Natural killer cell (primary cell): ENCODE results near the gene QSOX1. TPM values are rescaled to one million over a fixed set of nuclear protein-coding genes. Genes with fewer than 3 reads are reported as not detected.

ENCODE experiments used
- ATAC-seq, 3 donors: fragments of 150-1000 bp in 2 of 3; fragments of 200-7000 bp in 1 of 3; cut with Tn5 transposase; 1 replicate in 1 of 3; 2 replicates in 2 of 3; pipeline ENCODE4 v1.10.0; 2021; ENCODE audit warnings: mild to moderate bottlenecking in 2 of 3, moderate library complexity in 2 of 3
- DNase-seq, 2 donors: peaks; one replicate each; pipeline versions ENCODE4 v3.0.0 to v3.0.0-alpha.2; 2013 to 2021; ENCODE audit warnings: mixed read lengths in 1 of 2
- H3K27ac ChIP-seq: one replicate; pipeline ENCODE4 v1.5.1; 2013; ENCODE audit warnings: mild to moderate bottlenecking, low read length
- H3K27me3 ChIP-seq: one replicate; pipeline ENCODE4 v1.6.1; 2013; ENCODE audit warnings: low read length; ENCODE audit not compliant: control insufficient read depth, insufficient read depth
- H3K36me3 ChIP-seq: one replicate; pipeline ENCODE4 v1.6.1; 2013; ENCODE audit warnings: low read length; ENCODE audit not compliant: control insufficient read depth, insufficient read depth
- H3K4me1 ChIP-seq: one replicate; pipeline ENCODE4 v1.6.1; 2013; ENCODE audit warnings: low read length; ENCODE audit not compliant: control insufficient read depth, insufficient read depth
- H3K4me3 ChIP-seq: one replicate; pipeline ENCODE4 v1.5.1; 2013; ENCODE audit warnings: low read length
- H3K9me3 ChIP-seq: one replicate; pipeline ENCODE4 v1.6.1; 2013; ENCODE audit warnings: low read length; ENCODE audit not compliant: control insufficient read depth, insufficient read depth
- H3K27ac Mint-ChIP-seq, 2 donors: one replicate each; pipeline ENCODE4 v1.8.0; 2022; ENCODE audit warnings: mild to moderate bottlenecking in 2 of 2, mixed read lengths in 2 of 2, moderate library complexity in 1 of 2
- H3K27me3 Mint-ChIP-seq, 2 donors: one replicate each; pipeline ENCODE4 v1.8.0; 2022; ENCODE audit warnings: low read depth in 2 of 2, mixed read lengths in 2 of 2
- H3K36me3 Mint-ChIP-seq: one replicate; pipeline ENCODE4 v1.8.0; 2022; ENCODE audit warnings: mixed read lengths
- H3K4me1 Mint-ChIP-seq, 2 donors: one replicate each; pipeline ENCODE4 v1.8.0; 2022; ENCODE audit warnings: mixed read lengths in 2 of 2
- H3K4me3 Mint-ChIP-seq: one replicate; pipeline ENCODE4 v1.8.0; 2022; ENCODE audit warnings: mild to moderate bottlenecking, moderate library complexity, mixed read lengths
- H3K9me3 Mint-ChIP-seq, 2 donors: one replicate each; pipeline ENCODE4 v1.8.0; 2022; ENCODE audit warnings: mixed read lengths in 2 of 2
- CTCF ChIP-seq: fragments of 200-600 bp; IDR thresholded peaks from one replicate; pipeline ENCODE4 v1.8.0; 2022; ENCODE audit warnings: antibody characterized with exemption
- WGBS: methylation state at CpG from one replicate; pipeline ENCODE4 v1.1.7; 2013; ENCODE audit warnings: missing lambda C conversion rate; ENCODE audit not compliant: insufficient coverage; 5-methylcytosine and 5-hydroxymethylcytosine counted together
- intact Hi-C: fragments of 100-400 bp; cut with micrococcal nuclease; formaldehyde crosslinking; loops from one replicate; pipeline ENCODE4 v1.14.2; 2022
- total RNA-seq, 4 donors: library from RNA; stranded (reverse); fragments of 120-200 nt in 1 of 4; gene quantifications; one replicate each; pipeline versions ENCODE4 v1.2.3 to v1.2.4, GENCODE V29; 2013 to 2022

The QSOX1 gene
- total RNA-seq, 3 donors from 2014 or later (not counting 1 experiment from before 2014, with no cell fraction given), result 31.0 to 42.7 (median 38.2) TPM

GRCh38 chr1:180158149-180159147 lies 3.8 kb downstream of the QSOX1 start:
- H3K9me3 Mint-ChIP-seq, result no peaks in the 10 kb centered on the region
- Histone ChIP-seq H3K36me3 (no peaks in the 10 kb centered on the region), H3K4me1 (peaks cover 20% of the 10 kb centered on the region), H3K4me3 (no peak overlapping the region), H3K27me3 (no peaks in the 10 kb centered on the region), H3K27ac (no peak overlapping the region), H3K9me3 (no peaks in the 10 kb centered on the region)
- H3K36me3 Mint-ChIP-seq, result no peaks in the 10 kb centered on the region
- ATAC-seq (no peak), DNase-seq (no peak)
- 91% methylated on average over 16 of the region's 16 CpGs for WGBS
- no peaks in the 10 kb centered on the region for H3K27me3 Mint-ChIP-seq
- peaks cover 31 to 44% of the 10 kb centered on the region in 2 donors for H3K4me1 Mint-ChIP-seq
- TF ChIP-seq CTCF, result no peak
- H3K4me3 Mint-ChIP-seq, result no peak overlapping the region
- H3K27ac Mint-ChIP-seq, result no peak overlapping the region
- intact Hi-C loops, result loop anchor here (10.0 kb wide), 1 partner anchor 204 kb away; the partner anchor contains the start of gene CEP350

GRCh38 chr1:180160357-180160756 lies 5.7 kb downstream of the QSOX1 start:
- H3K27ac ChIP-seq, result no peak overlapping the region
- no peak overlapping the region for H3K27ac Mint-ChIP-seq
- no peaks in the 10 kb centered on the region for H3K27me3 Mint-ChIP-seq
- ATAC-seq (no peak), DNase-seq (no peak)
- no peak for TF ChIP-seq CTCF
- 77% methylated on average over 1 of the region's 1 CpG for WGBS
- no peak overlapping the region for H3K4me3 ChIP-seq
- H3K4me1 Mint-ChIP-seq, result peaks cover 23 to 35% of the 10 kb centered on the region in 2 donors
- no peaks in the 10 kb centered on the region for H3K36me3 Mint-ChIP-seq
- H3K9me3 Mint-ChIP-seq, result no peaks in the 10 kb centered on the region
- no peaks in the 10 kb centered on the region for H3K27me3 ChIP-seq
- peaks cover 11% of the 10 kb centered on the region for H3K4me1 ChIP-seq
- no peaks in the 10 kb centered on the region for H3K9me3 ChIP-seq
- no peaks in the 10 kb centered on the region for H3K36me3 ChIP-seq
- intact Hi-C loops, result no loop called here
- H3K4me3 Mint-ChIP-seq, result no peak overlapping the region

- no peaks in the 10 kb centered on the region for H3K4me1 ChIP-seq
Observed at GRCh38 chr1:180163041-180163440, 8.4 kb downstream of the QSOX1 start.

More at GRCh38 chr1:180163041-180163440, 8.4 kb downstream of the QSOX1 start:
- Histone ChIP-seq H3K9me3 (no peaks in the 10 kb centered on the region), H3K36me3 (peaks cover 4% of the 10 kb centered on the region), H3K27ac (no peak overlapping the region), H3K27me3 (no peaks in the 10 kb centered on the region), H3K4me3 (no peak overlapping the region)
- intact Hi-C loops, result no loop called here
- no peak for TF ChIP-seq CTCF
- no peaks in the 10 kb centered on the region for H3K27me3 Mint-ChIP-seq
- no peaks in the 10 kb centered on the region for H3K9me3 Mint-ChIP-seq
- no peak for ATAC-seq
- no peak overlapping the region for H3K27ac Mint-ChIP-seq
- peaks cover 4 to 15% of the 10 kb centered on the region in 2 donors for H3K4me1 Mint-ChIP-seq
- WGBS, result 26% methylated on average over 1 of the region's 2 CpGs
- no peak overlapping the region for H3K4me3 Mint-ChIP-seq
- no peak for DNase-seq
- H3K36me3 Mint-ChIP-seq, result no peaks in the 10 kb centered on the region
